Measurements from ENCODE around the gene IL10RB.

IL10RB gene

GRCh38 chr21:33308586-33309490 is 42.7 kb downstream of the IL10RB start:
- Histone ChIP-seq H3K27ac (no peak overlapping the region), H3K27me3 (ENCODE audit: insufficient read depth, low read depth, severe bottlenecking) (no peaks in the 10 kb centered on the region), H3K9me3 (ENCODE audit: severe bottlenecking) (peaks cover 5% of the 10 kb centered on the region), H3K4me3 (ENCODE audit: low read depth, low read length) (no peak overlapping the region), H3K36me3 (no peaks in the 10 kb centered on the region)
- TF ChIP-seq CTCF (IDR thresholded peaks at IDR 0.05; ENCODE audit: low read depth, low read length), result no peak
- no peak for DNase-seq

- Histone ChIP-seq H3K9me3 (ENCODE audit: severe bottlenecking) (peaks cover 5% of the 10 kb centered on the region), H3K4me3 (ENCODE audit: low read depth, low read length) (no peak overlapping the region), H3K36me3 (no peaks in the 10 kb centered on the region), H3K27me3 (ENCODE audit: insufficient read depth, low read depth, severe bottlenecking) (no peaks in the 10 kb centered on the region), H3K27ac (no peak overlapping the region)
- no peak for DNase-seq
- no peak for TF ChIP-seq CTCF (IDR thresholded peaks at IDR 0.05; ENCODE audit: low read depth, low read length)
Observed at GRCh38 chr21:33309778-33310177, 43.6 kb downstream of the IL10RB start.

- no peak overlapping the region for H3K4me3 ChIP-seq (ENCODE audit: low read depth, low read length)
- H3K27ac ChIP-seq, result no peak overlapping the region
- no peaks in the 10 kb centered on the region for H3K36me3 ChIP-seq
- no peak for DNase-seq
- no peaks in the 10 kb centered on the region for H3K27me3 ChIP-seq (ENCODE audit: insufficient read depth, low read depth, severe bottlenecking)
- no peak for TF ChIP-seq CTCF (IDR thresholded peaks at IDR 0.05; ENCODE audit: low read depth, low read length)
- peaks cover 5% of the 10 kb centered on the region for H3K9me3 ChIP-seq (ENCODE audit: severe bottlenecking)
Observed at GRCh38 chr21:33312121-33312520, 46.0 kb downstream of the IL10RB start.

- Histone ChIP-seq H3K36me3 (no peaks in the 10 kb centered on the region), H3K27me3 (ENCODE audit: insufficient read depth, low read depth, severe bottlenecking) (no peaks in the 10 kb centered on the region), H3K4me3 (ENCODE audit: low read depth, low read length) (no peak overlapping the region), H3K27ac (no peak overlapping the region), H3K9me3 (ENCODE audit: severe bottlenecking) (peaks cover 5% of the 10 kb centered on the region)
- DNase-seq, result no peak
- TF ChIP-seq CTCF (IDR thresholded peaks at IDR 0.05; ENCODE audit: low read depth, low read length), result no peak
Observed at GRCh38 chr21:33313183-33313582, 47.0 kb downstream of the IL10RB start.

- TF ChIP-seq CTCF (IDR thresholded peaks at IDR 0.05; ENCODE audit: low read depth, low read length), result no peak
Observed at GRCh38 chr21:33313611-33314010, 47.4 kb downstream of the IL10RB start.

More at GRCh38 chr21:33313611-33314010, 47.4 kb downstream of the IL10RB start:
- peaks cover 5% of the 10 kb centered on the region for H3K9me3 ChIP-seq (ENCODE audit: severe bottlenecking)
- DNase-seq, result no peak
- no peaks in the 10 kb centered on the region for H3K36me3 ChIP-seq
- H3K4me3 ChIP-seq (ENCODE audit: low read depth, low read length), result no peak overlapping the region
- H3K27me3 ChIP-seq (ENCODE audit: insufficient read depth, low read depth, severe bottlenecking), result no peaks in the 10 kb centered on the region
- no peak overlapping the region for H3K27ac ChIP-seq
